GM23338 (cell line): Measurements from ENCODE around the gene UTS2. TPM values are rescaled to one million over a fixed set of nuclear protein-coding genes. Genes with fewer than 3 reads are reported as not detected.

Experiments used
- ATAC-seq: fragments of 200-7000 bp; cut with Tn5 transposase; 3 replicates; pipeline ENCODE4 v1.9.1; 2020
- DNase-seq: peaks from one replicate; pipeline ENCODE4 v3.0.0-alpha.2; 2015; ENCODE audit warnings: low spot score
- H2AFZ ChIP-seq: fragments of 200-600 bp; sonication (generic); 2 replicates; pipeline ENCODE4 v1.8.0; 2016; ENCODE audit warnings: antibody characterized with exemption, mild to moderate bottlenecking, moderate library complexity
- H3F3A ChIP-seq: fragments of 200-600 bp; sonication (generic); replicated peaks from 2 replicates; pipeline ENCODE4 v1.8.0; 2017; ENCODE audit warnings: antibody characterized with exemption, mixed run types, low read depth
- H3K27ac ChIP-seq: fragments of 200-600 bp; sonication (generic); 2 replicates; pipeline ENCODE4 v1.6.1; 2016; ENCODE audit warnings: low read depth
- H3K27me3 ChIP-seq: fragments of 200-600 bp; sonication (generic); 2 replicates; pipeline ENCODE4 v1.8.0; 2016; ENCODE audit warnings: mild to moderate bottlenecking, mixed run types, moderate library complexity; ENCODE audit not compliant: insufficient read depth
- H3K36me3 ChIP-seq: fragments of 200-600 bp; sonication (generic); 2 replicates; pipeline ENCODE4 v1.8.0; 2016; ENCODE audit warnings: mild to moderate bottlenecking; ENCODE audit not compliant: insufficient read depth
- H3K4me1 ChIP-seq: fragments of 200-600 bp; sonication (generic); 2 replicates; pipeline ENCODE4 v1.8.0; 2016; ENCODE audit warnings: mild to moderate bottlenecking, moderate library complexity; ENCODE audit not compliant: insufficient read depth
- H3K4me2 ChIP-seq: fragments of 200-600 bp; sonication (generic); 2 replicates; pipeline ENCODE4 v1.7.1; 2017; ENCODE audit warnings: mixed run types
- H3K4me3 ChIP-seq: fragments of 200-600 bp; sonication (generic); 2 replicates; pipeline ENCODE4 v1.6.1; 2016; ENCODE audit warnings: mixed run types
- H3K79me2 ChIP-seq: fragments of 200-600 bp; sonication (generic); replicated peaks from 2 replicates; pipeline ENCODE4 v1.8.0; 2017; ENCODE audit warnings: mild to moderate bottlenecking; ENCODE audit not compliant: insufficient read depth
- H3K9me2 ChIP-seq: fragments of 200-600 bp; sonication (generic); 2 replicates; pipeline ENCODE4 v1.8.0; 2017; ENCODE audit not compliant: insufficient read depth
- H4K20me1 ChIP-seq: fragments of 200-600 bp; sonication (generic); replicated peaks from 2 replicates; pipeline ENCODE4 v1.8.0; 2017; ENCODE audit warnings: mild to moderate bottlenecking; ENCODE audit not compliant: insufficient read depth
- H3K27ac Mint-ChIP-seq: 2 replicates; pipeline ENCODE4 v1.8.0; 2020; ENCODE audit warnings: inconsistent platforms, mild to moderate bottlenecking, moderate library complexity, mixed read lengths
- H3K27me3 Mint-ChIP-seq: 3 replicates; pipeline ENCODE4 v1.8.0; 2022; ENCODE audit warnings: low read depth, mild to moderate bottlenecking, moderate library complexity, mixed read lengths, inconsistent platforms; ENCODE audit not compliant: insufficient read depth, poor library complexity
- H3K36me3 Mint-ChIP-seq: 3 replicates; pipeline ENCODE4 v1.8.0; 2021; ENCODE audit warnings: low read depth, mild to moderate bottlenecking, inconsistent platforms, moderate library complexity, mixed read lengths
- H3K4me1 Mint-ChIP-seq: 3 replicates; pipeline ENCODE4 v1.8.0; 2020; ENCODE audit warnings: mild to moderate bottlenecking, inconsistent platforms, mixed read lengths
- H3K4me3 Mint-ChIP-seq: 3 replicates; pipeline ENCODE4 v1.8.0; 2021; ENCODE audit warnings: moderate library complexity, mild to moderate bottlenecking, inconsistent platforms, mixed read lengths
- H3K9me3 Mint-ChIP-seq: 3 replicates; pipeline ENCODE4 v1.8.0; 2020; ENCODE audit warnings: moderate library complexity, mild to moderate bottlenecking, inconsistent platforms, mixed read lengths
- CREB1 ChIP-seq: fragments of 250-450 bp; sonication (Bioruptor Pico); IDR thresholded peaks from 2 replicates; pipeline ENCODE4 v1.5.0; 2020; ENCODE audit warnings: low read depth, mild to moderate bottlenecking, moderate library complexity
- EZH2 ChIP-seq: fragments of 200-600 bp; sonication (generic); IDR thresholded peaks from one replicate; pipeline ENCODE4 v1.8.0; 2017; ENCODE audit warnings: antibody characterized with exemption, mild to moderate bottlenecking, low read depth; ENCODE audit not compliant: unreplicated experiment
- STAT1 ChIP-seq: IDR thresholded peaks from one replicate; pipeline ENCODE4 v1.6.1; 2016; ENCODE audit warnings: antibody characterized with exemption; ENCODE audit not compliant: unreplicated experiment
- ZNF114 ChIP-seq: fragments of 250-450 bp; sonication (Bioruptor Pico); IDR thresholded peaks from 2 replicates; pipeline ENCODE4 v1.5.0; 2020; ENCODE audit warnings: mild to moderate bottlenecking, moderate library complexity
- polyA plus RNA-seq: library from polyadenylated mRNA; unstranded; fragments of >200 nt; fragmentation: Nextera tagmentation; extraction: Ambion mirVana; gene quantifications from 2 replicates; pipeline ENCODE4 v1.2.1, GENCODE V29; 2016
- total RNA-seq: library from RNA; depleted of rRNA; stranded (reverse); fragments of >200 nt; shearing (Covaris generic); gene quantifications from 2 replicates; pipeline ENCODE4 v1.2.3, GENCODE V29; 2014
- TF ChIP-seq, protein P1 (sequence below): IDR thresholded peaks from one replicate; pipeline ENCODE4 v1.6.1; 2018; ENCODE audit warnings: antibody characterized with exemption; ENCODE audit not compliant: unreplicated experiment
- TF ChIP-seq, protein P2 (sequence below): fragments of 250-450 bp; sonication (Bioruptor Pico); IDR thresholded peaks from 2 replicates; pipeline ENCODE4 v1.5.0; 2020; ENCODE audit warnings: mild to moderate bottlenecking, moderate library complexity
- TF ChIP-seq, protein P3 (sequence below), 2 experiments: fragments of 200-600 bp in 1 of 2; sonication (generic) in 1 of 2; conservative IDR thresholded peaks; 2 replicates each; pipeline versions ENCODE4 v1.5.1 to v1.6.1; 2016 to 2017; ENCODE audit warnings: antibody characterized with exemption in 2 of 2, low read depth in 2 of 2, mild to moderate bottlenecking in 2 of 2, moderate library complexity in 1 of 2

The UTS2 gene
- total and polyA plus RNA-seq, 2 experiments from 2014 or later = not detected

DNA sequence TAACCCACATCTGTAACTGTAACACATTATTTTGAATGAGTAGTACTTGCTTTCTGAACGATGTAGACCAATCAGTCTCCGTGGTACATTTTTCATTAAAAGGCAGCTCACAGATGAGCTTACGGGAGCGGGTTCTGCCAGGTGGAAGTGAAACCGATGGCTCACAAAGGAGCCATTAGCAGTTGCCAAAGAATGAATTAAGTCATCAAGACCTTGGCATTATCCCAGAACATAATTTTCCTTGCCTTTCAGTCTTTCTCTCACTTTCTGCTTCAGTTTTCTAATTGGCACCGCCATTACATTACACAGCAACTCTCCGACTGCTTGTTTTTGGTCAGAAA is 33.5 kb upstream of the UTS2 start (continued):
- TF ChIP-seq, protein P1, sequence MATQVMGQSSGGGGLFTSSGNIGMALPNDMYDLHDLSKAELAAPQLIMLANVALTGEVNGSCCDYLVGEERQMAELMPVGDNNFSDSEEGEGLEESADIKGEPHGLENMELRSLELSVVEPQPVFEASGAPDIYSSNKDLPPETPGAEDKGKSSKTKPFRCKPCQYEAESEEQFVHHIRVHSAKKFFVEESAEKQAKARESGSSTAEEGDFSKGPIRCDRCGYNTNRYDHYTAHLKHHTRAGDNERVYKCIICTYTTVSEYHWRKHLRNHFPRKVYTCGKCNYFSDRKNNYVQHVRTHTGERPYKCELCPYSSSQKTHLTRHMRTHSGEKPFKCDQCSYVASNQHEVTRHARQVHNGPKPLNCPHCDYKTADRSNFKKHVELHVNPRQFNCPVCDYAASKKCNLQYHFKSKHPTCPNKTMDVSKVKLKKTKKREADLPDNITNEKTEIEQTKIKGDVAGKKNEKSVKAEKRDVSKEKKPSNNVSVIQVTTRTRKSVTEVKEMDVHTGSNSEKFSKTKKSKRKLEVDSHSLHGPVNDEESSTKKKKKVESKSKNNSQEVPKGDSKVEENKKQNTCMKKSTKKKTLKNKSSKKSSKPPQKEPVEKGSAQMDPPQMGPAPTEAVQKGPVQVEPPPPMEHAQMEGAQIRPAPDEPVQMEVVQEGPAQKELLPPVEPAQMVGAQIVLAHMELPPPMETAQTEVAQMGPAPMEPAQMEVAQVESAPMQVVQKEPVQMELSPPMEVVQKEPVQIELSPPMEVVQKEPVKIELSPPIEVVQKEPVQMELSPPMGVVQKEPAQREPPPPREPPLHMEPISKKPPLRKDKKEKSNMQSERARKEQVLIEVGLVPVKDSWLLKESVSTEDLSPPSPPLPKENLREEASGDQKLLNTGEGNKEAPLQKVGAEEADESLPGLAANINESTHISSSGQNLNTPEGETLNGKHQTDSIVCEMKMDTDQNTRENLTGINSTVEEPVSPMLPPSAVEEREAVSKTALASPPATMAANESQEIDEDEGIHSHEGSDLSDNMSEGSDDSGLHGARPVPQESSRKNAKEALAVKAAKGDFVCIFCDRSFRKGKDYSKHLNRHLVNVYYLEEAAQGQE = no peak
- TF ChIP-seq STAT1 = no peak
- no peak for TF ChIP-seq EZH2
- TF ChIP-seq CREB1 = no peak
- no peak for TF ChIP-seq ZNF114

DNA sequence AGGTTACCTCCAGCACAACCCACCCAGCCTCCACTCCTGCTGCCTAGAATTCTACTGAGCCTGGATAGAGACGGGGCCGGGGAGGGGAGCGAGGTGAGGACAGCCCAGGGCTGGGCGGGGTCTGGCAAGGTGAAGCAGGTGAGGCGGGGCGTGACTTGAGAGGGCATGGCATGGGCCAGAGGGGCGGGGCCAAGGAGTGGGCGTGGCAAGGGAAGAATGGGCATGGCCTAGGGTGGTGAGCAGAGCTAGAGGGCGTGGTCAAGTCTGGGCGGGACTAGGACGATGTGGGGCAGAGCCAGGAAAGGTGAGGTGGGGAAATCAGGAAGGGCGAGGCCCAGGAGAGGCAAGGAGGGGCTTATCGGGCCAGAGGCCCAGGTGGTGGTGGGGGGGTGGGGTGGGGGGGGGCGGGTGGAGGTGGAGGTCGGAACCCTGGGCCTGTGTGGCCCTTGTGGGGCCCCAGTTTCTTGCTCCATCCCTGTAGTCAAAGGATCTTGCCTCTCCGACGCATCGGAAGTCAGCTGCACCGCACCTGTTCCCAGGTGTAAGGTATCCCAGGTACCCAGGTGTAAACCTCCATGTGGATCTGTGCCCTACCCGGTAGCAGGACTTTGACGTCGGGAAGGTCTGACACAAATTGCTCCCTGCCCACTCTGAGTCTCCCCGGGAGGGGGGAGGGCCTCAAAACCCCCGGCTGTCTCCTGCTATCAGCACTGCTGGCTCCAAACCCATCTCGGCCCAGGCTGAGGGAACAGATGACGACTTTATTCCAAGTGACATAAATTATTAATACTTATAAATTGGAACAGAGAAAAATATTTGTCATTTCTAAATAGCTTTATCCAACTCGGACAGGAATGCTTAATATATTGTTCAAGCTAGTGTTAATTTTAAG is 32.9 kb upstream of the UTS2 start:
- ATAC-seq = peak; percentile 98
- H3K9me2 ChIP-seq = peaks cover 13% of the 10 kb centered on the region
- H3K4me3 ChIP-seq = peak overlapping the region; percentile 40; the same call in 1 of the 2 replicates
- no peaks in the 10 kb centered on the region for H3F3A ChIP-seq
- Mint-ChIP-seq H3K4me1 (peaks cover 3% of the 10 kb centered on the region; the same call in 1 of the 3 replicates), H3K4me3 (no peak overlapping the region), H3K27me3 (peaks cover 4% of the 10 kb centered on the region), H3K9me3 (no peaks in the 10 kb centered on the region), H3K27ac (no peak overlapping the region), H3K36me3 (no peaks in the 10 kb centered on the region; the same call in 2 of the 3 replicates)
- no peak overlapping the region for H3K27ac ChIP-seq
- peak overlapping the region; percentile 98 for H2AFZ ChIP-seq
- peak; percentile 98 for DNase-seq
- H3K4me2 ChIP-seq = peak overlapping the region; percentile 64
- H4K20me1 ChIP-seq = no peaks in the 10 kb centered on the region
- no peaks in the 10 kb centered on the region for H3K27me3 ChIP-seq
- no peaks in the 10 kb centered on the region for H3K36me3 ChIP-seq
- H3K79me2 ChIP-seq = no peaks in the 10 kb centered on the region
- no peaks in the 10 kb centered on the region for H3K4me1 ChIP-seq
- no peak for TF ChIP-seq CREB1
- TF ChIP-seq, protein P2, sequence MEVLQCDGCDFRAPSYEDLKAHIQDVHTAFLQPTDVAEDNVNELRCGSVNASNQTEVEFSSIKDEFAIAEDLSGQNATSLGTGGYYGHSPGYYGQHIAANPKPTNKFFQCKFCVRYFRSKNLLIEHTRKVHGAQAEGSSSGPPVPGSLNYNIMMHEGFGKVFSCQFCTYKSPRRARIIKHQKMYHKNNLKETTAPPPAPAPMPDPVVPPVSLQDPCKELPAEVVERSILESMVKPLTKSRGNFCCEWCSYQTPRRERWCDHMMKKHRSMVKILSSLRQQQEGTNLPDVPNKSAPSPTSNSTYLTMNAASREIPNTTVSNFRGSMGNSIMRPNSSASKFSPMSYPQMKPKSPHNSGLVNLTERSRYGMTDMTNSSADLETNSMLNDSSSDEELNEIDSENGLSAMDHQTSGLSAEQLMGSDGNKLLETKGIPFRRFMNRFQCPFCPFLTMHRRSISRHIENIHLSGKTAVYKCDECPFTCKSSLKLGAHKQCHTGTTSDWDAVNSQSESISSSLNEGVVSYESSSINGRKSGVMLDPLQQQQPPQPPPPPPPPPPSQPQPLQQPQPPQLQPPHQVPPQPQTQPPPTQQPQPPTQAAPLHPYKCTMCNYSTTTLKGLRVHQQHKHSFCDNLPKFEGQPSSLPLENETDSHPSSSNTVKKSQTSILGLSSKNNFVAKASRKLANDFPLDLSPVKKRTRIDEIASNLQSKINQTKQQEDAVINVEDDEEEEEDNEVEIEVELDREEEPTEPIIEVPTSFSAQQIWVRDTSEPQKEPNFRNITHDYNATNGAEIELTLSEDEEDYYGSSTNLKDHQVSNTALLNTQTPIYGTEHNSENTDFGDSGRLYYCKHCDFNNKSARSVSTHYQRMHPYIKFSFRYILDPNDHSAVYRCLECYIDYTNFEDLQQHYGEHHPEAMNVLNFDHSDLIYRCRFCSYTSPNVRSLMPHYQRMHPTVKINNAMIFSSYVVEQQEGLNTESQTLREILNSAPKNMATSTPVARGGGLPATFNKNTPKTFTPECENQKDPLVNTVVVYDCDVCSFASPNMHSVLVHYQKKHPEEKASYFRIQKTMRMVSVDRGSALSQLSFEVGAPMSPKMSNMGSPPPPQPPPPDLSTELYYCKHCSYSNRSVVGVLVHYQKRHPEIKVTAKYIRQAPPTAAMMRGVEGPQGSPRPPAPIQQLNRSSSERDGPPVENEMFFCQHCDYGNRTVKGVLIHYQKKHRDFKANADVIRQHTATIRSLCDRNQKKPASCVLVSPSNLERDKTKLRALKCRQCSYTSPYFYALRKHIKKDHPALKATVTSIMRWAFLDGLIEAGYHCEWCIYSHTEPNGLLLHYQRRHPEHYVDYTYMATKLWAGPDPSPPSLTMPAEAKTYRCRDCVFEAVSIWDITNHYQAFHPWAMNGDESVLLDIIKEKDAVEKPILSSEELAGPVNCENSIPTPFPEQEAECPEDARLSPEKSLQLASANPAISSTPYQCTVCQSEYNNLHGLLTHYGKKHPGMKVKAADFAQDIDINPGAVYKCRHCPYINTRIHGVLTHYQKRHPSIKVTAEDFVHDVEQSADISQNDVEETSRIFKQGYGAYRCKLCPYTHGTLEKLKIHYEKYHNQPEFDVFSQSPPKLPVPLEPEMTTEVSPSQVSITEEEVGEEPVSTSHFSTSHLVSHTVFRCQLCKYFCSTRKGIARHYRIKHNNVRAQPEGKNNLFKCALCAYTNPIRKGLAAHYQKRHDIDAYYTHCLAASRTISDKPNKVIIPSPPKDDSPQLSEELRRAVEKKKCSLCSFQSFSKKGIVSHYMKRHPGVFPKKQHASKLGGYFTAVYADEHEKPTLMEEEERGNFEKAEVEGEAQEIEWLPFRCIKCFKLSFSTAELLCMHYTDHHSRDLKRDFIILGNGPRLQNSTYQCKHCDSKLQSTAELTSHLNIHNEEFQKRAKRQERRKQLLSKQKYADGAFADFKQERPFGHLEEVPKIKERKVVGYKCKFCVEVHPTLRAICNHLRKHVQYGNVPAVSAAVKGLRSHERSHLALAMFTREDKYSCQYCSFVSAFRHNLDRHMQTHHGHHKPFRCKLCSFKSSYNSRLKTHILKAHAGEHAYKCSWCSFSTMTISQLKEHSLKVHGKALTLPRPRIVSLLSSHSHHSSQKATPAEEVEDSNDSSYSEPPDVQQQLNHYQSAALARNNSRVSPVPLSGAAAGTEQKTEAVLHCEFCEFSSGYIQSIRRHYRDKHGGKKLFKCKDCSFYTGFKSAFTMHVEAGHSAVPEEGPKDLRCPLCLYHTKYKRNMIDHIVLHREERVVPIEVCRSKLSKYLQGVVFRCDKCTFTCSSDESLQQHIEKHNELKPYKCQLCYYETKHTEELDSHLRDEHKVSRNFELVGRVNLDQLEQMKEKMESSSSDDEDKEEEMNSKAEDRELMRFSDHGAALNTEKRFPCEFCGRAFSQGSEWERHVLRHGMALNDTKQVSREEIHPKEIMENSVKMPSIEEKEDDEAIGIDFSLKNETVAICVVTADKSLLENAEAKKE (CRISPR knock-in tag) = no peak
- TF ChIP-seq, protein P3, sequence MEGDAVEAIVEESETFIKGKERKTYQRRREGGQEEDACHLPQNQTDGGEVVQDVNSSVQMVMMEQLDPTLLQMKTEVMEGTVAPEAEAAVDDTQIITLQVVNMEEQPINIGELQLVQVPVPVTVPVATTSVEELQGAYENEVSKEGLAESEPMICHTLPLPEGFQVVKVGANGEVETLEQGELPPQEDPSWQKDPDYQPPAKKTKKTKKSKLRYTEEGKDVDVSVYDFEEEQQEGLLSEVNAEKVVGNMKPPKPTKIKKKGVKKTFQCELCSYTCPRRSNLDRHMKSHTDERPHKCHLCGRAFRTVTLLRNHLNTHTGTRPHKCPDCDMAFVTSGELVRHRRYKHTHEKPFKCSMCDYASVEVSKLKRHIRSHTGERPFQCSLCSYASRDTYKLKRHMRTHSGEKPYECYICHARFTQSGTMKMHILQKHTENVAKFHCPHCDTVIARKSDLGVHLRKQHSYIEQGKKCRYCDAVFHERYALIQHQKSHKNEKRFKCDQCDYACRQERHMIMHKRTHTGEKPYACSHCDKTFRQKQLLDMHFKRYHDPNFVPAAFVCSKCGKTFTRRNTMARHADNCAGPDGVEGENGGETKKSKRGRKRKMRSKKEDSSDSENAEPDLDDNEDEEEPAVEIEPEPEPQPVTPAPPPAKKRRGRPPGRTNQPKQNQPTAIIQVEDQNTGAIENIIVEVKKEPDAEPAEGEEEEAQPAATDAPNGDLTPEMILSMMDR (conservative IDR thresholded peaks at IDR 0.05; ENCODE audit: low read depth in 2 of 2) = no peak
- TF ChIP-seq, protein P1 = no peak
